CD4-positive, alpha-beta T cell treated with Interleukin-1 beta for 1 hour (primary cell): Measurements from ENCODE around the gene GRIA3.

Experiments used
- DNase-seq, 2 donors: peaks; one replicate each; pipeline ENCODE4 v3.0.0-alpha.2; 2020 to 2022

GRIA3 gene

DNA sequence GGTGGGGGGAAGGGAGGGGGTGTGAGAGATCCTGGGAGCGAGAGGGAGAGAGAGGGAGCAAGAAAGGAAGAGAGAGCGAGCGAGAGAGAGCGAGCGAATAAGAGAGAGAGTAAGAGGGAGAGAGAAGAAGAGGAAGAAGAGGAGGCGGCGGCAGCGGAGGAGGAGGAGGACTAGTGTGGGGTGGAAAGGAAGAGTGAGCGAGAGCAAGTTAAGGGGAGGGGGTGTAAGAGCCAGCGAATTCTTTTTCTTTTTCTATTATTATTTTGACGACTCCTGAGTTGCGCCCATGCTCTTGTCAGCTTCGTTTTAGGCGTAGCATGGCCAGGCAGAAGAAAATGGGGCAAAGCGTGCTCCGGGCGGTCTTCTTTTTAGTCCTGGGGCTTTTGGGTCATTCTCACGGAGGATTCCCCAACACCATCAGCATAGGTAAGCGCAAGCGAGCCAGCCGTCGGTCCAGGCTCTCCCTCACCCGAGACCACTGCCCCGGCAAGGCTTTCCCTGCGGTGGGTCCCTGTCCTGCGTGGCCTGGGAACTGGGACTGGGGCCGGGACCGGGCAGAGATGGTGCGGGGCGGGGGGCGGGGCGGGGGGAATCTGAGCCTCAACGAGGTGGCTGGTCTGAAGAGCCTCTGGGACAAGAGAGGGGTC is at the start of gene GRIA3:
TSS of gene GRIA3 (plus strand) at position 60 of the 647 bp plus-strand sequence. CDS start at position 318, 258 bp downstream.
- DNase-seq, result no peak

GRCh38 chrX:123138473-123138872 is 45.6 kb upstream of the GRIA3 start:
- no peak for DNase-seq

DNA sequence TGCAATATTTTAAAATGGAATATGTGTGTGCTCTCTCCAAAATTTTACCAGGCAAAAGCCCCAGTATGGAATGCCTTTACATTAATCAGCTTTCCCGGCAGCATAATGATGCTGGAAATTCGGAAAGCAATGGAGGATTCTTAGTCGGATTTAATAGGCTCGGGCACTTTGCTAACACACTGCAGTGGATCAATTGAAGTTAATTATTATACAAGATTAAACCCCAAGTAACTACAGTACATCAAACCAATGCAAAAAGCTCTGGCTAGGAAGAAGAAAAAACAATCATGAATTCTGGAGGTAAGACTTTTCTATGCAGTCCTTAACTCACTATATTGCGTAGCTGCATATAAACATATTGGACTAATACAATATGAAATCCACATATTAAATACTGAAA is 43.6 kb upstream of the GRIA3 start:
- no peak for DNase-seq

DNA sequence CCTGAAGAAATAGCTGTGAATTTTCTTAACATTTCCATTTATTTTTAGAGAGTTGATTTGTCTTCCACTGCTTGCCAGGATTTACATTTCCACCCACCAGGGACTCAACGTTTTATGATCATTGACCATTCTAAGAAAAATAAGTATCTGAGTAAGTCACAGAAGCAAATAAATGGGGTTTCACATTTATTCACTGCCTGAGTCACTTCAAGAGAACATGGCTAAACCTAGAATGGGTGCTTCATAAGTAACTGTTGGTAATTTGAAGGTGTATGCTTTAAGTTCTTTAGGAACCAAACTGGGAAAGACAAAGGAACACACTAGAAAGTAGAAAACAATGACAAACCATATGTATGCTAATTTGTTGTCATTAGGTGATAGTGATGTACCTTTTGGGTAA is 43.2 kb upstream of the GRIA3 start:
- DNase-seq, result no peak

- DNase-seq, result no peak
These were observed 30.2 kb upstream of the GRIA3 start for GRCh38 chrX:123153846-123154335.

- no peak for DNase-seq
These were observed 28.8 kb upstream of the GRIA3 start for GRCh38 chrX:123155327-123155726.

DNA sequence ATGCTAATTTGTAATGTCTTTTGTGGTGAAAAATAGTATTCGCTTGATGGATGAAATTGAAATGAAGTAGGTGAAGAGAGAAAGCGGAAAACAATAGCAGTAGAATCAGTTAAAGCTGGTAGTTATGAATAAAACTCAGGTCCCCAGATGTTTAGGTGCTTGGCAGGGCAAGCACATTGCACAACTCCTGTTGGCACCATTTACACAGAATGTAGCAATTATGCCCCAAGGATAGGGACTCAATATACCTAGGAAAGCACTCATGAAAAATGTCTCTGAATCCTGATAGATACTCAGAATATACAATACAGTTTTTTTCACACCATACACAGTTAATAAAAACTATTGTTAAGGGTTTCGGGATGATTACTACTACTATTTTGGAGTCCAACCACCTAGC is 26.5 kb upstream of the GRIA3 start:
- DNase-seq, result no peak

GRCh38 chrX:123159403-123159802 is 24.7 kb upstream of the GRIA3 start:
- DNase-seq, result no peak

- DNase-seq, result no peak
These were observed 16.5 kb upstream of the GRIA3 start for GRCh38 chrX:123167621-123168020.

- no peak for DNase-seq
These were observed 14.7 kb upstream of the GRIA3 start for GRCh38 chrX:123169247-123169901.

- no peak for DNase-seq
These were observed 13.5 kb upstream of the GRIA3 start for GRCh38 chrX:123170546-123170945.

- no peak for DNase-seq
These were observed 12.3 kb upstream of the GRIA3 start for GRCh38 chrX:123171781-123172180.

GRCh38 chrX:123172869-123173268 is 11.2 kb upstream of the GRIA3 start:
- DNase-seq, result no peak

- DNase-seq, result no peak
These were observed 10.2 kb upstream of the GRIA3 start for GRCh38 chrX:123173833-123174232.

DNA sequence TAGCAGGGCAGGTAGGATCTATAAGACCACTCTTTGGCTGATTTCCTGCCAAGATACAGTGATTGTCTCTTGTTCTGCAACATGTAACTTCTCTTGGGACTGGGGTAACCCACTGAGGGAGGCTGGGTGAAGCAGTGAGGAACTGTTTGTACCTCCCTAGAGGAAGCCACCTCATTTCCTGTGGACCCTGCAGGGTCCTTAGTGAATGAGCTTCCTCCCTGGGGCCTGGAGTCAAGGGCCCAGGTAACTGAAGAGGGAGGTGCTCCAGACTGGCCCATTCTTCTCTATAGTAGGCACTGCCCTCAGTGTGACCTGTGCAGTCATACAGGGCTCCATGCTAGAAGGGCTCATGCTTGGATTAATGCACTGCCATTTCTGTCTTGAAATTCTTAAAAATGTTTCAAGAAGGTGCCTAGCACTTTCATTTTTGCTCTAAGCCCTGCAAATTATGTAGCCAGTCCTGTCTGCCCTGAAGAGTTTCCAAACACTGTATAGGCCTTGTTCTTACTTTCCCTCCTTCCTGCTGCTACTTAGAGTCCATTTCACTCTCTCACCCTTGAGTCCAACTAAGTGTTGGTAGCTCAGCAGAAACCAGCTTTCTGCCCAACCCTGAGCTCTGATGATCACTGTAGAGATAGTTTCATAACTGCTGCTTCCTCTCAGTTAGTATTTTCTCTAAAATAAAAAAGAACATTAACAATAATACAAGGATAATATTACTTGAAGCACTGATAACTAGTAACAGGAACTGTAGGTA is 8.5 kb upstream of the GRIA3 start:
- DNase-seq, result no peak

- no peak for DNase-seq
These were observed 2.7 kb upstream of the GRIA3 start for GRCh38 chrX:123181233-123181914.

GRCh38 chrX:123184866-123185276 is 793 bp downstream of the GRIA3 start:
- no peak for DNase-seq

DNA sequence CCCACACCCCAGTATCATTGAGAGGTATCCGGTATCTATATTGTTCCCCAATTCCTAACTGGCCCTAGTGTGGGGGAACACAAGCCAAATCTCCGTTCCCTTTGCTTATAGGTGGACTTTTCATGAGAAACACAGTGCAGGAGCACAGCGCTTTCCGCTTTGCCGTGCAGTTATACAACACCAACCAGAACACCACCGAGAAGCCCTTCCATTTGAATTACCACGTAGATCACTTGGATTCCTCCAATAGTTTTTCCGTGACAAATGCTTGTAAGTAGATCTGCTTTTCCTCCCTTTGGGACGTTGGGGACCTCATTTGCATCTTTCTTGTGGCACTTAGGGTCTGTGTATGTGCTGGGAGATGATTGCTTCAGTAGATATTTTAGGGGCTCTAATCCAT is 1.6 kb downstream of the GRIA3 start:
- DNase-seq, result no peak

- no peak for DNase-seq
These were observed 2.7 kb downstream of the GRIA3 start for GRCh38 chrX:123186801-123187200.

DNA sequence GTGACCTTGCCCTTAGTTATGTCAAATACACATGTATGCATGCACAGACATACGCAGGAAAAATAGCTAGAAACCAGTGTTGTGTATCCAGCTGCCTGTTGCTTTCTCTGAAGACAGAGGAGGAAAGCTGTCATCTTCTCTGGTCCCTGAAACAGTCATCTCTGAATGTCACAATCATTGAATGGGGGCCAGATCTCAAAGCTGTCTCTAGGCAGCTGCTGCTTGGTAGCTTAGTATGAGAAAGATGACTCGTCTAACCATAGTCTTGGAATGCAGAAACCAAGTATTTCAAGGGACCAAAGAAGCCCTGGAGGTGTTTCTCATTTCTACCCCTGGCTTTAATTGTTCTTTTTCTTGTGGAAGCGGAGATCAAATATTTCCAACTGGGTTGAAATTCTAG is 4.0 kb downstream of the GRIA3 start:
- DNase-seq, result no peak

GRCh38 chrX:123189338-123189737 is 5.3 kb downstream of the GRIA3 start:
- no peak for DNase-seq

DNA sequence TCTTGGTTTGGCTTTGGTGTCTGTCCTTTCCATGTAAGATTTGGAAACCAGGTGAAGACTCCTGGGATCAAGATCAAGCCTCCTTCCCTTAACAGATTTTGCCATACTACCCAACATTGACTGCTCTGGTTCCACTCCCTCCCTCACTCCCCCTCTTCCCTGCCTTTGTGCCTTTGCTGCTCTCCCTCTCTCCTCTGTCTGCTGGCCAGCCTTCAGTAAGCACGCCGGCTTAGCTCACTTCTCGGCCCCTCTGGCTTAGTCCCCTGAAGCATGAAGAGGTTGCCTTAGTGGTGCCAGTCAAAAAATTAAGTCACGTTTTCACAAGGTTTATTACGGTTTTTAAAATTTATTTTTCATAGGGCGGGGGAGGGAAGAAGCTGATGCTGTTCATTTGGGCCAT is 6.0 kb downstream of the GRIA3 start:
- DNase-seq, result no peak

DNA sequence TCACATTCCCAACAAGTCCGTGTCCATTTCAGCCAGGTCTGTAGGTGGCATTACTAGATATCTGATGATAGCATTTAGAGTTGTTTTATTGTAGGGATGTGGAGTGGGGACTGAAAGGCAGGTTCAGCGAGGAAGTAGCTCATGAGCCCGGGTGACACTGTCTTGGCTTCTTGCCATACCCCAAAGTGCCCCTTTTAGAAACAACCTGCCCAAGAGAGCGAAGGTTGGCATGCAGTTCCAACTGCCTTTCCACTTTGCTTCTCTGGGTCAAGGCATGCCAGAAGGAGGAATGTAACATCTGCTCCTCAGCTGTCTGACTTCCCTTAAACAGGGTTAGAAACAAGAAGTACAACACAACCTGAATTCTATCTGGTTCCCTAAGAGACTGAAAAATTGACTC is 9.0 kb downstream of the GRIA3 start:
- DNase-seq, result no peak
